Measurements from ENCODE around the gene TMEM196. TPM values are rescaled to one million over a fixed set of nuclear protein-coding genes. Genes with fewer than 3 reads are reported as not detected.

Gene TMEM196
- total and polyA plus RNA-seq, 9 of the 15 experiments (the other 6 are each of a cell fraction or from before 2014, with no cell fraction given) = not detected

GRCh38 chr7:19708397-19709248, 64.8 kb downstream of the TMEM196 start, which contains the start of gene POLR1F (continued):
- TF ChIP-seq ZNF639 (CRISPR knock-in tag; conservative IDR thresholded peaks at IDR 0.05 in 1 of 2, IDR thresholded peaks at IDR 0.05 in 1 of 2) (peak in 1 of 2 experiments; percentile 80; a peak in 2 of 4 replicates), NFE2L1 (tag; IDR thresholded peaks at IDR 0.05; ENCODE audit: borderline replicate concordance, low read depth) (no peak), HCFC1 (IDR thresholded peaks at IDR 0.05; ENCODE audit: low read depth, low read length) (peak; percentile 83), HEY1 (CRISPR knock-in tag; IDR thresholded peaks at IDR 0.05; ENCODE audit: borderline replicate concordance) (no peak), ARID4B (CRISPR knock-in tag; IDR thresholded peaks at IDR 0.05) (peak; percentile 90), SUPT5H (IDR thresholded peaks at IDR 0.05) (peak; percentile 92), NR2F6 (CRISPR knock-in tag; IDR thresholded peaks at IDR 0.05) (0 out of 2 replicates have a peak, but pooled peaks have one; percentile 34), MYBL2 (IDR thresholded peaks at IDR 0.05; ENCODE audit: low read depth) (no peak), MYBL2 (CRISPR knock-in tag; IDR thresholded peaks at IDR 0.05; ENCODE audit: borderline replicate concordance) (no peak), RBBP5 (IDR thresholded peaks at IDR 0.05; ENCODE audit: borderline replicate concordance, insufficient read depth, low read length, poor library complexity, severe bottlenecking) (peak; percentile 96), ZNF707 (CRISPR knock-in tag; conservative IDR thresholded peaks at IDR 0.05) (no peak), XRCC5 (IDR thresholded peaks at IDR 0.05; ENCODE audit: low read depth, low read length) (peak; percentile 84), TEAD1 (CRISPR knock-in tag; IDR thresholded peaks at IDR 0.05) (peak; percentile 7 to 97; a peak in 3 of 4 replicates), NCOR1 (IDR thresholded peaks at IDR 0.05) (no peak), MBD2 (IDR thresholded peaks at IDR 0.05; ENCODE audit: borderline replicate concordance, low read depth) (0 out of 2 replicates have a peak, but pooled peaks have one; percentile 55), TAF9B (IDR thresholded peaks at IDR 0.05; ENCODE audit: partially characterized antibody) (peak; percentile 75), ZBTB7A (IDR thresholded peaks at IDR 0.05; ENCODE audit: borderline replicate concordance, control insufficient read depth, low read depth, low read length) (no peak), HMGXB4 (CRISPR knock-in tag; IDR thresholded peaks at IDR 0.05) (no peak), ZNF134 (CRISPR knock-in tag; conservative IDR thresholded peaks at IDR 0.05) (no peak)

Measured in K562 (cell line).